K562 (cell line): Measurements from ENCODE around the gene FA2H. TPM values are rescaled to one million over a fixed set of nuclear protein-coding genes. Genes with fewer than 3 reads are reported as not detected.

Experiments
- ATAC-seq: fragments of 200-7000 bp; cut with Tn5 transposase; 3 replicates; pipeline ENCODE4 v1.9.1; 2020; ENCODE audit warnings: moderate library complexity
- BruUV-seq: library from RNA; stranded (reverse); fragments of 400-500 nt; replicated peaks from 2 replicates; lab custom pipeline; 2021; lab: Mats Ljungman, UMichigan
- CTCF ChIA-PET: fragments of 300-600 bp; formaldehyde crosslinking; extraction: SDS; loops from one replicate; lab custom pipeline; 2021; ENCODE audit warnings: low intra/inter-chr PET ratio; lab: Yijun Ruan, JAX
- POLR2A ChIA-PET: fragments of 300-600, 350-650 bp; sonication (Branson Sonifier 250); formaldehyde crosslinking; extraction: SDS; loops from one replicate; lab custom pipeline; 2021; ENCODE audit warnings: antibody characterized with exemption, inconsistent platforms; lab: Yijun Ruan, JAX
- DNase-seq, 4 experiments: peaks; one replicate each; pipeline versions ENCODE4 v3.0.0 to v3.0.0-alpha.2; 2011 to 2018; ENCODE audit warnings: low spot score in 3 of 4, mixed read lengths in 3 of 4; ENCODE audit errors: extremely low read depth in 1 of 4
- FAIRE-seq: peaks from 2 replicates; lab custom pipeline; 2011; peaks lifted over from hg19 to GRCh38; lab: Jason Lieb, UNC
- H2AFZ ChIP-seq: 2 replicates; pipeline ENCODE4 v1.6.0; 2011; ENCODE audit warnings: low read depth, low read length, control low read depth, inconsistent platforms
- H3K27ac ChIP-seq: fragments of 200-600 bp; 3 replicates; pipeline ENCODE4 v1.8.0; 2011; ENCODE audit warnings: low read depth, mild to moderate bottlenecking, control low read depth, inconsistent platforms, low read length, moderate library complexity, mixed read lengths; ENCODE audit errors: extremely low read depth
- H3K27me3 ChIP-seq, 2 experiments: fragments of 300-600 bp in 1 of 2; 2 replicates in 1 of 2; 3 replicates in 1 of 2; pipeline versions ENCODE4 v1.6.0 to v1.8.0; 2011; ENCODE audit warnings: inconsistent platforms in 2 of 2, low read length in 2 of 2, mild to moderate bottlenecking in 1 of 2, mixed read lengths in 1 of 2, moderate library complexity in 1 of 2; ENCODE audit not compliant: control insufficient read depth in 2 of 2, insufficient read depth in 2 of 2
- H3K36me3 ChIP-seq: fragments of 300-600 bp; 3 replicates; pipeline ENCODE4 v1.8.0; 2011; ENCODE audit warnings: mild to moderate bottlenecking, low read length, inconsistent platforms; ENCODE audit not compliant: control insufficient read depth, insufficient read depth
- H3K4me1 ChIP-seq, 2 experiments: fragments of 200-600 bp in 1 of 2; replicated peaks in 1 of 2; 2 replicates in 1 of 2; 3 replicates in 1 of 2; pipeline versions ENCODE4 v1.5.1 to v1.8.0; 2011; ENCODE audit warnings: inconsistent platforms in 2 of 2, low read length in 2 of 2, mild to moderate bottlenecking in 1 of 2, mixed read lengths in 1 of 2, moderate library complexity in 1 of 2; ENCODE audit not compliant: control insufficient read depth in 2 of 2, insufficient read depth in 2 of 2
- H3K4me2 ChIP-seq: 2 replicates; pipeline ENCODE4 v1.6.1; 2011; ENCODE audit warnings: low read length, control low read depth, inconsistent platforms, mixed read lengths; ENCODE audit not compliant: insufficient read depth
- H3K4me3 ChIP-seq: fragments of 200-600 bp; sonication (generic), shearing (Covaris generic); 2 replicates; pipeline ENCODE4 v1.5.1; 2016; ENCODE audit warnings: control low read depth, inconsistent platforms
- H3K79me2 ChIP-seq: fragments of 200-600 bp; 3 replicates; pipeline ENCODE4 v1.8.0; 2011; ENCODE audit warnings: low read length, inconsistent platforms; ENCODE audit not compliant: control insufficient read depth, insufficient read depth
- H3K9ac ChIP-seq, 2 experiments: 2 replicates each; pipeline versions ENCODE4 v1.6.0 to v1.6.1; 2011; ENCODE audit warnings: low read depth in 2 of 2, low read length in 2 of 2, control low read depth in 1 of 2, inconsistent platforms in 1 of 2, mild to moderate bottlenecking in 1 of 2, mixed read lengths in 1 of 2; ENCODE audit not compliant: insufficient read depth in 1 of 2
- H3K9me1 ChIP-seq: one replicate; pipeline ENCODE4 v1.6.0; 2011; ENCODE audit warnings: inconsistent platforms, mild to moderate bottlenecking, low read length, moderate library complexity; ENCODE audit not compliant: control insufficient read depth, insufficient read depth
- H3K9me3 ChIP-seq: replicated peaks from 2 replicates; pipeline ENCODE4 v1.5.1; 2011; ENCODE audit warnings: low read depth, low read length, inconsistent platforms; ENCODE audit not compliant: control insufficient read depth, insufficient read depth
- H4K20me1 ChIP-seq: replicated peaks from 2 replicates; pipeline ENCODE4 v1.6.1; 2011; ENCODE audit warnings: low read length, inconsistent platforms, mixed read lengths; ENCODE audit not compliant: control insufficient read depth, insufficient read depth
- EGR1 ChIP-seq: fragments of 450-650 bp; conservative IDR thresholded peaks from 2 replicates; pipeline ENCODE4 v1.6.1; 2017; ENCODE audit warnings: mild to moderate bottlenecking
- HDAC2 ChIP-seq: fragments of 450-650 bp; IDR thresholded peaks from 2 replicates; pipeline ENCODE4 v1.6.1; 2016; ENCODE audit warnings: mild to moderate bottlenecking
- MAX ChIP-seq: sonication (generic); formaldehyde crosslinking; IDR thresholded peaks from 2 replicates; pipeline ENCODE4 v1.9.0; 2022; ENCODE audit warnings: mild to moderate bottlenecking, missing genetic modification reagents
- NBN ChIP-seq: fragments of 450-650 bp; IDR thresholded peaks from 2 replicates; pipeline ENCODE4 v1.6.1; 2016; ENCODE audit warnings: low read depth, mild to moderate bottlenecking
- NCOA4 ChIP-seq: fragments of 450-650 bp; IDR thresholded peaks from 2 replicates; pipeline ENCODE4 v1.6.1; 2018; ENCODE audit warnings: mild to moderate bottlenecking; ENCODE audit not compliant: partially characterized antibody
- RCOR1 ChIP-seq, 2 experiments: IDR thresholded peaks; 2 replicates each; pipeline ENCODE4 v1.6.1; 2012; ENCODE audit warnings: low read depth in 2 of 2, low read length in 2 of 2, borderline replicate concordance in 1 of 2, improper control_type of control experiment in 1 of 2
- RNF2 ChIP-seq: sonication (generic); IDR thresholded peaks from 2 replicates; pipeline ENCODE4 v1.6.1; 2016
- WGBS: fragments of 100-300 bp; shearing (Covaris generic); methylation state at CpG from one replicate; pipeline ENCODE4 v1.1.6; 2016; ENCODE audit warnings: low coverage, mixed read lengths; ENCODE audit not compliant: insufficient coverage; ENCODE audit errors: missing lambda C conversion rate; 5-methylcytosine and 5-hydroxymethylcytosine counted together
- in situ Hi-C: fragments of 300-500 bp; cut with MboI; formaldehyde crosslinking; loops from 4 replicates; pipeline ENCODE4 v1.15.0; 2018; ENCODE audit warnings: inconsistent platforms, mixed read lengths
- intact Hi-C: fragments of 100-400 bp; cut with micrococcal nuclease; formaldehyde crosslinking; loops from 2 replicates; pipeline ENCODE4 v1.14.2; 2022
- polyA plus RNA-seq, 8 experiments: library from polyadenylated mRNA; depleted of rRNA in 4 of 8; stranded (reverse) in 5 of 8; unstranded in 3 of 8; fragments of >200 nt; fragmentation: Nextera tagmentation in 2 of 8; fragmentation: Illumina TruSeq in 1 of 8; extraction: Ambion mirVana in 2 of 8; extraction: Trizol in 1 of 8; gene quantifications; 2 replicates each; pipeline versions ENCODE4 v1.2.1 to v1.2.3, GENCODE V29; 2011 to 2014; ENCODE audit warnings: inconsistent platforms in 1 of 8, missing spikeins in 1 of 8
- total RNA-seq, 7 experiments: library from RNA; depleted of rRNA in 6 of 7; stranded (reverse); fragments of >200 nt in 6 of 7; fragmentation: Illumina TruSeq in 2 of 7; extraction: Trizol in 2 of 7; gene quantifications; 2 replicates each; pipeline versions ENCODE4 v1.2.1 to v1.2.3, GENCODE V29; 2011 to 2021; ENCODE audit warnings: low replicate concordance in 1 of 7

Gene FA2H
- total and polyA plus RNA-seq, 9 of the 15 experiments (the other 6 are each of a cell fraction or from before 2014, with no cell fraction given) = not detected

- no peak overlapping the region; the same call in 1 of the 2 replicates for H3K4me3 ChIP-seq
- peaks cover 24 to 51% of the 10 kb centered on the region in 2 experiments for H3K27me3 ChIP-seq
- FAIRE-seq (no peak), ATAC-seq (no peak), DNase-seq (no peak)
- H3K27ac ChIP-seq = no peak overlapping the region
- 4% methylated on average over 5 of the region's 5 CpGs for WGBS
- H3K9me3 ChIP-seq = no peaks in the 10 kb centered on the region
- CTCF ChIA-PET = no interaction called here
- BruUV-seq = no TSS peak
- no peaks in the 10 kb centered on the region for H3K9me1 ChIP-seq
- no peaks in the 10 kb centered on the region for H3K36me3 ChIP-seq
- POLR2A ChIA-PET = interaction anchor here (0.8 to 1.0 kb wide), 2 partner anchors 11 to 37 kb away, joined by 3 to 5 read pairs; no protein-coding TSS in a partner anchor
- peaks cover 10% of the 10 kb centered on the region; the same call in 1 of the 2 replicates for H4K20me1 ChIP-seq
- H2AFZ ChIP-seq = no peak overlapping the region
- TF ChIP-seq RCOR1 (IDR thresholded peaks at IDR 0.05; ENCODE audit: borderline replicate concordance in 1 of 2, low read depth in 2 of 2, low read length in 2 of 2) (no peak), EGR1 (0 out of 2 replicates have a peak, but pooled peaks have one; percentile 0)
- H3K4me2 ChIP-seq = no peak overlapping the region
- no peak overlapping the region for H3K9ac ChIP-seq
- in situ Hi-C loops = no loop called here
- H3K79me2 ChIP-seq = no peaks in the 10 kb centered on the region
- intact Hi-C loops = loop anchor here (5.0 kb wide), 1 partner anchor 87 kb away; no protein-coding TSS in a partner anchor
- peaks cover 0 to 12% of the 10 kb centered on the region in 2 experiments; a peak in 4 of 5 replicates for H3K4me1 ChIP-seq
Observed at GRCh38 chr16:74775255-74775654, 635 bp upstream of the FA2H start.

DNA sequence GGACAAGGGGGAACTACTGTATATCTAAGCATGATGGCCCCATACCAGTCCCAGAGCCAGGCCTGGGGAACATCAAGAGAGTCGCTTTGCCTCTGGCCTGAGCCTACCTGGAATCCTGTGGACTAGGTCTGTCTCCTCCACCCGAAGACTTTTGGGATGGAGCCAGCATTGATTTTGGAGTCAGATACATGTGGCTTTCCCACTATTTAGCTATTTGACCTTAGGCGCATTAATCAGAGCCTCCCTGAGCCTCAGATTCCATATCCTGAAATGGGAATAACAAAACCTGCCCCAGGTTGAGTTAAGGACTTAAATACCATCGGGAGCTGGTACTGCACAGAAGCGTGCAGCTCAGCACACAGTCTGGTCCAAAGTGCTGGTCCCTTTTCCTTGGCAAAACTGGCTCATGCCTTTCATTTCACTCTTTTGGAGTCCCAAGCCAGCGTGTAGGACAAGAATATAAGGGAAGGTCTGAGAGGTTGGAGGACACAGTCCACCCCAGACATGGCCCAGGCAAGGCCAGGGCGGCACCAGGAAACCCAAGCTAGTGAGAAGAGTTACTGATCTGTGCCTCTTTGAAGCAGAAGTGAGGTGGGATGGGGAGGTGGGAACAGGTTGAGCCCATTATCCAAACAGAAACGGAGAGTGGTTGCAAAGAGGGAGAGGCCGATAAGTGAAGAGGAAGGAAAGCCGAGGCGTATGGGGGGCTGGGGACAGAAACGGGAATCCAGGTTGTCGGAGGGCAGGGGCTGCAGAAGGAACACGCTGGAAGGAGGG is 986 bp downstream of the FA2H start:
- ATAC-seq (no peak), FAIRE-seq (no peak), DNase-seq (no peak)
- no peak overlapping the region for H3K4me2 ChIP-seq
- H3K4me3 ChIP-seq = no peak overlapping the region
- intact Hi-C loops = no loop called here
- in situ Hi-C loops = no loop called here
- no TSS peak for BruUV-seq
- CTCF ChIA-PET = no interaction called here
- H2AFZ ChIP-seq = no peak overlapping the region
- no peaks in the 10 kb centered on the region for H3K9me3 ChIP-seq
- H3K4me1 ChIP-seq = peaks cover 0 to 12% of the 10 kb centered on the region in 2 experiments; a peak in 4 of 5 replicates
- H3K9ac ChIP-seq = peak overlapping the region in 1 of 2 experiments; percentile 45; a peak in 1 of 4 replicates
- no peaks in the 10 kb centered on the region for H3K9me1 ChIP-seq
- no peaks in the 10 kb centered on the region for H3K79me2 ChIP-seq
- H3K27ac ChIP-seq = no peak overlapping the region
- TF ChIP-seq MAX = no peak
- TF ChIP-seq NBN = no peak
- TF ChIP-seq RNF2 = no peak
- no peak for TF ChIP-seq NCOA4
- TF ChIP-seq HDAC2 = no peak
- H4K20me1 ChIP-seq = peaks cover 10% of the 10 kb centered on the region; the same call in 1 of the 2 replicates
- H3K27me3 ChIP-seq = peaks cover 29 to 60% of the 10 kb centered on the region in 2 experiments
- POLR2A ChIA-PET = interaction anchor here (1.0 kb wide), 1 partner anchor 215 kb away, joined by 3 read pairs; no protein-coding TSS in a partner anchor
- 7% methylated on average over 14 of the region's 14 CpGs for WGBS
- no peaks in the 10 kb centered on the region for H3K36me3 ChIP-seq
